SH-SY5Y (cell line): ENCODE measurements around the gene RIMS1.

Source experiments
- GATA2 ChIP-seq: IDR thresholded peaks from 2 replicates; pipeline ENCODE4 v1.6.1; 2011; ENCODE audit warnings: mild to moderate bottlenecking, low read depth, low read length
- GATA3 ChIP-seq: IDR thresholded peaks from 2 replicates; pipeline ENCODE4 v1.6.1; 2011; ENCODE audit warnings: low read depth, mild to moderate bottlenecking, low read length, moderate library complexity

DNA sequence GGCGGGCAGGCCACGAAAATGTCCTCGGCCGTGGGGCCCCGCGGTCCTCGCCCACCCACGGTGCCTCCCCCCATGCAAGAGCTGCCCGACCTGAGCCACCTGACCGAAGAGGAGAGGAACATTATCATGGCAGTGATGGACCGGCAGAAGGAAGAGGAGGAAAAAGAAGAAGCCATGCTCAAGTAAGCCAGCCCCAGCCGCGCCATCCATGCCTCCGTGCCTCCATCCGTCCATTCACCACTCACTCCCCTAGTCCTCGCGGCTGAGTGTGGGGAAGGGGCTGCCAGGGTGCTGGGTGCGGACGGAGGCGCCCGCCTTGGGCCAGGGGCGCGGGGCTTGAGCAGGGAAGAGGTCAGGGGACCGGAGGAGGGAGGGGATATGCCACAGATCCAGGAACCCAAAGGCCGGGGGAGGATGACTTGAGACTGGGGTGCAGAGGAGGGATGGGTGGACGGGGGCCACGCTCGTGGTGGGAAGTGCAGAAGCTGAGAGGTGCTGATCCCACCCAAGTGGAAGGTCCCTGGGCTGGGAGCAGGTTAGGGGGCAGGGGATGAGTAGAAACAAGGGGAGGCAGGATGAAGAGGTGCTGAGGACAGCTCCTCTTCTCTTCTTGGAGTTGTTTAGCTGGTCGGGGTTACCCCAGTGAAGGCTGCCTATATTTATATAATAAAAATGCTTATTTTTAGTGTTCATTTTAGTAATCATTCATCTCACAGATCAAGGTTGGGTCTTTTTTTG, 825 bp downstream of the RIMS1 start:
- TF ChIP-seq GATA3: no peak
- no peak for TF ChIP-seq GATA2
